ENCODE data around the gene SPACA5. TPM values are rescaled to one million over a fixed set of nuclear protein-coding genes. Genes with fewer than 3 reads are reported as not detected.
"Not testable (repeated sequence)": the region's sequence is repeated elsewhere in the genome, so short reads cannot be mapped to it uniquely, and the experiment has no call there.

The SPACA5 gene
- total RNA-seq, 1 donor: not detected

DNA sequence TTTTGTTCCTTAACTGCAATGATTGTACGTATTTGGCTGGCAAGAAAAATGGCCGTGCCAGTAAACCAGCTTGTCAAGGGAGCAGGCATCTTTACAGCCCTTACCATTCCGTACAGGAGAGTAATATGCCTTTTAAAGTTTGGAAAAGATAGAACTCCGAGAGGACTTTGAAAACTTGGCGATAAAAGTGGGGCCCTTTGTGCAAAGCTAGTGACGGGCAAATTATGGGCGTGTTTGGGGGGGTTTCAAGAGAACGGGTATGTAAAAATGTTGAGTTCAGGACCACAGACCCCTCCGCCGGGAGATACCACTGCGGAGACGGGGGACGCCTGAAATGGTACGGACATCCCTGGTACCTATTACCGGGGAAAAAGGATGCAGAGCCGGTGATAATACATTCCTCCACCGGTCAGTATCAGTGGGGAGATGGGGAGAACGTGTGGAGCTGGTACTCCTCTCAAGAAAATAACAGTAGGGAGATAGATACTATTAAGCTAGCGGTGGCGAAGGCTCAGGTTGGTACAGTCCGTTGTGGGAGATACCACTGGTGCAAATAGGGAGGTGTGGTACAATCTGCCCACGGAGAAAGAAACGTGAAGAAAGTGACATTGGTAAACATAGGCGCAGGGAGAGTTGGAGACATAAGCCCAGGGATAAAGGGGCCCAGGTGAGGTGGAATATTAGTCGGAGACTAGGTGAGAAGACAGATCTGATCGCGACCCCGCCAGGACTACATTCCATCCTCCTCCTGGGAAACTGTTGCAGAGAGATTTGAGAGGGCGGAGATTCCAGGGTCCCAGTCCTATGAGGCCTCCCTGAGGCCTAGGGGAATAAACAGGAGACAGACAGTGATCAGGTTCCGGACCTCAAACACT lies 14.5 kb downstream of the SPACA5 start:
- Histone ChIP-seq H3K4me1 (ENCODE audit: insufficient read depth, low read length) (no peaks in the 10 kb centered on the region), H4K20me1 (ENCODE audit: insufficient read depth, low read length) (no peaks in the 10 kb centered on the region), H3K27ac (ENCODE audit: low read depth, low read length) (peak overlapping the region; percentile 95), H3K4me2 (ENCODE audit: insufficient read depth, low read length) (peak overlapping the region; percentile 89), H3K9me3 (ENCODE audit: low read depth, low read length) (no peaks in the 10 kb centered on the region), H3K27me3 (ENCODE audit: insufficient read depth, low read length) (no peaks in the 10 kb centered on the region), H3K4me3 (ENCODE audit: insufficient read depth, low read length) (peak overlapping the region; percentile 83), H3K79me2 (ENCODE audit: insufficient read depth, low read length) (no peaks in the 10 kb centered on the region), H3K36me3 (ENCODE audit: insufficient read depth, low read length) (no peaks in the 10 kb centered on the region), H2AFZ (ENCODE audit: low read length) (peak overlapping the region; percentile 98)
- DNase-seq (ENCODE audit: insufficient read length, low spot score, missing footprints): peak; percentile 93
- TF ChIP-seq, protein P1, sequence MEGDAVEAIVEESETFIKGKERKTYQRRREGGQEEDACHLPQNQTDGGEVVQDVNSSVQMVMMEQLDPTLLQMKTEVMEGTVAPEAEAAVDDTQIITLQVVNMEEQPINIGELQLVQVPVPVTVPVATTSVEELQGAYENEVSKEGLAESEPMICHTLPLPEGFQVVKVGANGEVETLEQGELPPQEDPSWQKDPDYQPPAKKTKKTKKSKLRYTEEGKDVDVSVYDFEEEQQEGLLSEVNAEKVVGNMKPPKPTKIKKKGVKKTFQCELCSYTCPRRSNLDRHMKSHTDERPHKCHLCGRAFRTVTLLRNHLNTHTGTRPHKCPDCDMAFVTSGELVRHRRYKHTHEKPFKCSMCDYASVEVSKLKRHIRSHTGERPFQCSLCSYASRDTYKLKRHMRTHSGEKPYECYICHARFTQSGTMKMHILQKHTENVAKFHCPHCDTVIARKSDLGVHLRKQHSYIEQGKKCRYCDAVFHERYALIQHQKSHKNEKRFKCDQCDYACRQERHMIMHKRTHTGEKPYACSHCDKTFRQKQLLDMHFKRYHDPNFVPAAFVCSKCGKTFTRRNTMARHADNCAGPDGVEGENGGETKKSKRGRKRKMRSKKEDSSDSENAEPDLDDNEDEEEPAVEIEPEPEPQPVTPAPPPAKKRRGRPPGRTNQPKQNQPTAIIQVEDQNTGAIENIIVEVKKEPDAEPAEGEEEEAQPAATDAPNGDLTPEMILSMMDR (IDR thresholded peaks at IDR 0.05; ENCODE audit: extremely low read depth, low read depth, low read length): no peak

DNA sequence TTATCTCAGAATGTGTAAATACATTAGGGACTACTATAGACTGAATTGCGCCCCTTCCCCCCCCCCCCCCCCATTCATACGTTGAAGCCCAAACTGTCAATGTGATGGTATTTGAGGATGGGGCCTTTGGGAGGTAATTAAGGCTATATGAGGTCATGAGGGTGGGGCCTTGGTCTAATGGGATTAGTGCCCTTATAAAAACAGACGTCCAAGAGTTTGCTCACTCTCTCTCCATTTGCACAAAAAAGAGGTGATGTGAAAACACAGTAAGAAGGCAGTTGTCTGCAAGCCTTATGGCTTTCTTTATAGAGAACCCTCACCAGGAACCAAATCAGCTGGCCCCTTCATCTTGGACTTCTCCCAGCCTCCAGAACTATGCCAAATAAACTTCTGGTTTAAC lies 15.3 kb downstream of the SPACA5 start:
- no peaks in the 10 kb centered on the region for H4K20me1 ChIP-seq (ENCODE audit: insufficient read depth, low read length)
- H3K79me2 ChIP-seq (ENCODE audit: insufficient read depth, low read length): no peaks in the 10 kb centered on the region
- no peak overlapping the region for H3K27ac ChIP-seq (ENCODE audit: low read depth, low read length)
- H3K4me1 ChIP-seq (ENCODE audit: insufficient read depth, low read length): no peaks in the 10 kb centered on the region
- H3K36me3 ChIP-seq (ENCODE audit: insufficient read depth, low read length): no peaks in the 10 kb centered on the region
- no peak for DNase-seq (ENCODE audit: insufficient read length, low spot score, missing footprints)
- H3K4me2 ChIP-seq (ENCODE audit: insufficient read depth, low read length): peak overlapping the region; percentile 89
- no peaks in the 10 kb centered on the region for H3K9me3 ChIP-seq (ENCODE audit: low read depth, low read length)
- no peak overlapping the region for H2AFZ ChIP-seq (ENCODE audit: low read length)
- TF ChIP-seq, protein P1 (IDR thresholded peaks at IDR 0.05; ENCODE audit: extremely low read depth, low read depth, low read length): no peak
- no peaks in the 10 kb centered on the region for H3K27me3 ChIP-seq (ENCODE audit: insufficient read depth, low read length)
- H3K4me3 ChIP-seq (ENCODE audit: insufficient read depth, low read length): no peak overlapping the region

DNA sequence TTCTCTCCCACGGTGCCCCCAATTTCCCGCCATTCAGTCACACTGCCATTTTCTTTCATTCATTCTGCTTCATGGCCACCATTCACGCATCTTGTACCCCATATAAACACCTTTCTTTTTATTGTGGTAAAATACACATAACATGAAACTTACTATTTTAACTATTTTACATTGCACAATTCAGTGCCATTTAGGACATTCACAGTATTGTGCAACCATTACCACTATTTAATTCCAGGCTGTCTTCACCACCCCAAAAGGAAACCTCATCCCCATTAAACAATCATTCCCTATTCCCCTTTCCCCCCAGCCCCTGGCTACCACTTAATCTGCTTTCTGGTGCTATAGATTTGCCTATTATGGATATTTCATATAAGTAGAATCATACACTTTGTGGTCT lies 15.9 kb downstream of the SPACA5 start:
- H3K4me3 ChIP-seq (ENCODE audit: insufficient read depth, low read length): no peak overlapping the region
- H2AFZ ChIP-seq (ENCODE audit: low read length): no peak overlapping the region
- H3K9me3 ChIP-seq (ENCODE audit: low read depth, low read length): no peaks in the 10 kb centered on the region
- no peak overlapping the region for H3K4me2 ChIP-seq (ENCODE audit: insufficient read depth, low read length)
- H3K79me2 ChIP-seq (ENCODE audit: insufficient read depth, low read length): no peaks in the 10 kb centered on the region
- DNase-seq (ENCODE audit: insufficient read length, low spot score, missing footprints): no peak
- TF ChIP-seq, protein P1 (IDR thresholded peaks at IDR 0.05; ENCODE audit: extremely low read depth, low read depth, low read length): no peak
- H3K27ac ChIP-seq (ENCODE audit: low read depth, low read length): no peak overlapping the region
- no peaks in the 10 kb centered on the region for H3K36me3 ChIP-seq (ENCODE audit: insufficient read depth, low read length)
- H3K27me3 ChIP-seq (ENCODE audit: insufficient read depth, low read length): no peaks in the 10 kb centered on the region
- no peaks in the 10 kb centered on the region for H3K4me1 ChIP-seq (ENCODE audit: insufficient read depth, low read length)
- H4K20me1 ChIP-seq (ENCODE audit: insufficient read depth, low read length): no peaks in the 10 kb centered on the region

DNA sequence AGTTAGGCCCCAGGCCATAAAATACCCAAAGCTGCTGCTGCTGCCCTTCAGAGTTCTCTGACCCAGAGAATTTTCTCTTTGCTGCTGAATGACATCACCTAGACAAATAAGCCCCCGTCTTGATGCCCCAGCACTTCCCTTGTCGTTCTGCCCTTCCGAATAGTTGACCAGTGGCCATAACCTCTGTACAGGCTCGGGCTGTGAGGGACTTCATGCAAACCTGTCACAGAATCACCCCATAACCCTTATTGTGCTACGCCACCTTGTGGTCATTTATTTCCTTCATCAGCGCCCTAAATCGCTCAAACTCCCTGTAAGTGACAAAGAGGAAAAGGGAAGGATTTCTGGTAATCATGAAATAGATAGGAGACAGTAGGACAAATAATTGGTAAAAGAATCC lies 18.8 kb downstream of the SPACA5 start:
- Histone ChIP-seq H3K27me3 (ENCODE audit: insufficient read depth, low read length) (no peaks in the 10 kb centered on the region), H3K36me3 (ENCODE audit: insufficient read depth, low read length) (no peaks in the 10 kb centered on the region), H2AFZ (ENCODE audit: low read length) (peak overlapping the region; percentile 13), H4K20me1 (ENCODE audit: insufficient read depth, low read length) (no peaks in the 10 kb centered on the region), H3K79me2 (ENCODE audit: insufficient read depth, low read length) (no peaks in the 10 kb centered on the region), H3K9me3 (ENCODE audit: low read depth, low read length) (no peaks in the 10 kb centered on the region), H3K4me3 (ENCODE audit: insufficient read depth, low read length) (no peak overlapping the region), H3K27ac (ENCODE audit: low read depth, low read length) (no peak overlapping the region), H3K4me1 (ENCODE audit: insufficient read depth, low read length) (no peaks in the 10 kb centered on the region), H3K4me2 (ENCODE audit: insufficient read depth, low read length) (no peak overlapping the region)
- peak; percentile 65 for DNase-seq (ENCODE audit: insufficient read length, low spot score, missing footprints)
- TF ChIP-seq, protein P1 (IDR thresholded peaks at IDR 0.05; ENCODE audit: extremely low read depth, low read depth, low read length): peak; percentile 64

DNA sequence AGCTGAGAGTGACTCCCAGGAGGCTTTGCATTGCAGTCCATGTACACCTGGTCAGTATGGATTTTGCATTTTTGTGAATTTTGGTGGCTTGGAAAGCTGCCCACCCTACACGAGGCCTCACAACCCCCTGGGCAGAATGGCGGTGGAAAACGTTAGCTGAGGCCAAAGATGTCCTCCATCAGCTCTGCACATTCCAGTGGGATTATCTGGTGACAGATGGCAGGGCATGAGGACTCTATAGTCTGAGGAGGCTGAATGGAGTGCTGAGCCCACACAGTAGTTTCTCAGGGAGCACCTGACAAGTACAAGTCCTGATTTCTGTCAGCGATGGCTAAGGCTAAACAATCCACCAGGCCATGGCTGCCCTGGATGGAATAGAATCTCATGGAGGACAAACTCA lies 20.8 kb downstream of the SPACA5 start:
- H3K4me3 ChIP-seq (ENCODE audit: insufficient read depth, low read length); H3K4me1 ChIP-seq (ENCODE audit: insufficient read depth, low read length); H3K9me3 ChIP-seq (ENCODE audit: low read depth, low read length); H3K27me3 ChIP-seq (ENCODE audit: insufficient read depth, low read length); H4K20me1 ChIP-seq (ENCODE audit: insufficient read depth, low read length); H2AFZ ChIP-seq (ENCODE audit: low read length); DNase-seq (ENCODE audit: insufficient read length, low spot score, missing footprints); H3K4me2 ChIP-seq (ENCODE audit: insufficient read depth, low read length); H3K36me3 ChIP-seq (ENCODE audit: insufficient read depth, low read length); H3K79me2 ChIP-seq (ENCODE audit: insufficient read depth, low read length); H3K27ac ChIP-seq (ENCODE audit: low read depth, low read length): not testable (repeated sequence)

Data from osteoblast (primary cell).